Glutamatergic neuron (in vitro differentiated cells): ENCODE measurements around the gene IL3RA. TPM values are rescaled to one million over a fixed set of nuclear protein-coding genes. Genes with fewer than 3 reads are reported as not detected.
A peak's percentile ranks its signal among the peaks of the same experiment; 100 is the strongest.

Experiments
- DNase-seq: peaks from one replicate; pipeline ENCODE4 v3.0.0; 2022
- H3K27ac Mint-ChIP-seq: one replicate; pipeline ENCODE4 v1.8.0; 2020; ENCODE audit warnings: mild to moderate bottlenecking, mixed read lengths, inconsistent platforms; ENCODE audit not compliant: unreplicated experiment
- H3K27me3 Mint-ChIP-seq: one replicate; pipeline ENCODE4 v1.8.0; 2020; ENCODE audit warnings: mild to moderate bottlenecking, moderate library complexity, mixed read lengths, inconsistent platforms; ENCODE audit not compliant: unreplicated experiment
- H3K36me3 Mint-ChIP-seq: one replicate; pipeline ENCODE4 v1.8.0; 2020; ENCODE audit warnings: mild to moderate bottlenecking, mixed read lengths, inconsistent platforms; ENCODE audit not compliant: unreplicated experiment
- H3K4me1 Mint-ChIP-seq: one replicate; pipeline ENCODE4 v1.8.0; 2020; ENCODE audit warnings: mild to moderate bottlenecking, low read depth, mixed read lengths, inconsistent platforms; ENCODE audit not compliant: unreplicated experiment
- H3K4me3 Mint-ChIP-seq: one replicate; pipeline ENCODE4 v1.8.0; 2020; ENCODE audit warnings: mild to moderate bottlenecking, mixed read lengths, inconsistent platforms; ENCODE audit not compliant: unreplicated experiment
- H3K9me3 Mint-ChIP-seq: one replicate; pipeline ENCODE4 v1.8.0; 2020; ENCODE audit warnings: mild to moderate bottlenecking, moderate library complexity, mixed read lengths, inconsistent platforms; ENCODE audit not compliant: unreplicated experiment
- CTCF ChIP-seq: fragments of 200-600 bp; sonication (generic); IDR thresholded peaks from one replicate; pipeline ENCODE4 v1.5.0; 2021; ENCODE audit not compliant: partially characterized antibody, unreplicated experiment
- total RNA-seq: library from RNA; stranded (reverse); fragmentation: NEBNext Ultra II Directional; extraction: Animal tissue kit (Norgen Biotek cat#: 25700); gene quantifications from one replicate; pipeline ENCODE4 v1.2.1, GENCODE V29; 2021; ENCODE audit not compliant: unreplicated experiment

Gene IL3RA
- total RNA-seq, 1 donor from 2014 or later: not detected

DNA sequence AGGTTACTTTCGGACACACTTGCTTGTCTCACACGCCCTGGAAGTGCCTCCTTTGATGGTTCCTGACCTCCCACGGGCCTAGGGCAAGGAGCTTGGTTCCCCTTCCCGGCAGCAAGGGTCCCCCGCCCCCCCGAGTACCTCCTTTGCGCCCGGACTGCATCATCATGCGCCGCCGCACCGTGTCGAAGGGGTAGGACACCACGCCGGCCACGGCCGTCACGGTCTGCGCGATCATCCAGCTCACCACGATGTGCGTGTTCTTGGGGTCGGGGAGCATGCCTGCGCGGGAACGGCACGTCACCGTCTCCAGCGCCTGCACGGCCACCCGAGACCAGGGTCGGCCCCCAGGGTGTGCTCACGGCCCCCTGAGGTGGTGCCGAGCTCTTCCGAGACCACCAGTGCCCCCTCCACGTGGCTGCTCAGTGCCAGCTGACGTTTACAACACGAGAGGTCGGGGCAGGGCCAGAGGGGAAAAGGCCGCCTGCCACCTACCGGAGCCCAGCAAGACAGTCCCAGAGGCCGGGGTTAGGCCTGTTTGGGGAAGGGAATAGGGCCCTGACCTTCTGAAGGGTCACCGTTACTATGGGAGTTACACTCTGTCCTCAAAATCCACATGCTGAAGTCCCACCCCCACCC lies 50.7 kb downstream of the IL3RA start:
- TF ChIP-seq CTCF: no peak
- Mint-ChIP-seq H3K4me1 (peaks cover 4% of the 10 kb centered on the region), H3K27me3 (no peaks in the 10 kb centered on the region), H3K9me3 (peaks cover 13% of the 10 kb centered on the region), H3K4me3 (no peak overlapping the region), H3K36me3 (peaks cover 6% of the 10 kb centered on the region), H3K27ac (no peak overlapping the region)
- peak; percentile 10 for DNase-seq

DNA sequence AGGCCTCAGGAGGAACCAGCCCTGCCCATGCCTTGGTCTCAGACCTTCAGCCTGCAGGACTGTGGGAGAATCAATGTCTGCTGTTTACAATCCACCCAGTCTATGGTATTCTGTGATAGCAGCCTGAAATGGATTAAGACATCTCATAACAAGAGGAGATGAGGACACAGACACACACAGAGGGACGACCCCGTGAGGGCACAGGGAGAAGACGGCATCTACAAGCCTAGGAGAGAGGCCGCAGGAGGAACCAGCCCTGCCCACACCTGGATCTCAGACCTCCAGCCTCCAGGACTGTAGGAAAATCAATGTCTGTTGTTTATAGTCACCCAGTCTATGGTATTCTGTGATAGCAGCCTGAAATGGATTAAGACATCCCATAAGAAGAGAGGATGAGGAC lies 52.1 kb downstream of the IL3RA start:
- Mint-ChIP-seq H3K36me3 (peaks cover 6% of the 10 kb centered on the region), H3K9me3 (peaks cover 20% of the 10 kb centered on the region), H3K4me1 (peaks cover 4% of the 10 kb centered on the region), H3K4me3 (no peak overlapping the region), H3K27ac (no peak overlapping the region), H3K27me3 (peaks cover 5% of the 10 kb centered on the region)
- TF ChIP-seq CTCF: no peak
- no peak for DNase-seq

GRCh38 chrX:1389181-1389992 lies 52.8 kb downstream of the IL3RA start:
- TF ChIP-seq CTCF: no peak
- H3K27ac Mint-ChIP-seq: no peak overlapping the region
- peaks cover 22% of the 10 kb centered on the region for H3K9me3 Mint-ChIP-seq
- peak; percentile 12 for DNase-seq
- H3K4me1 Mint-ChIP-seq: peaks cover 5% of the 10 kb centered on the region
- peaks cover 6% of the 10 kb centered on the region for H3K36me3 Mint-ChIP-seq
- H3K4me3 Mint-ChIP-seq: no peak overlapping the region
- peaks cover 7% of the 10 kb centered on the region for H3K27me3 Mint-ChIP-seq

- TF ChIP-seq CTCF: no peak
- no peak overlapping the region for H3K4me3 Mint-ChIP-seq
- no peak for DNase-seq
- H3K27ac Mint-ChIP-seq: no peak overlapping the region
- peaks cover 10% of the 10 kb centered on the region for H3K27me3 Mint-ChIP-seq
- peaks cover 22% of the 10 kb centered on the region for H3K9me3 Mint-ChIP-seq
- peaks cover 6% of the 10 kb centered on the region for H3K36me3 Mint-ChIP-seq
- H3K4me1 Mint-ChIP-seq: peaks cover 8% of the 10 kb centered on the region
Measured at GRCh38 chrX:1389993-1390285, 53.4 kb downstream of the IL3RA start.
